ENCODE data around the gene CIPC.

CIPC gene

GRCh38 chr14:77102154-77102553, 4.1 kb downstream of the CIPC start:
- Histone ChIP-seq H3K27ac (ENCODE audit: low read length) (no peak overlapping the region), H3K27me3 (ENCODE audit: insufficient read depth, low read length, poor library complexity) (no peaks in the 10 kb centered on the region), H3K4me3 (ENCODE audit: low read depth in 1 of 2, low read length in 2 of 2) (no peak overlapping the region), H4K20me1 (ENCODE audit: insufficient read depth, low read length) (no peaks in the 10 kb centered on the region), H3K36me3 (ENCODE audit: insufficient read depth, low read length) (peaks cover 16% of the 10 kb centered on the region), H3K9ac (ENCODE audit: low read depth, low read length) (no peak overlapping the region), H3K4me2 (ENCODE audit: insufficient read depth, low read length) (no peak overlapping the region), H3K4me1 (ENCODE audit: insufficient read depth, low read length) (peaks cover 19% of the 10 kb centered on the region), H3K79me2 (ENCODE audit: insufficient read depth, low read length) (peaks cover 54% of the 10 kb centered on the region), H3K9me3 (ENCODE audit: insufficient read depth, low read length, severe bottlenecking) (no peaks in the 10 kb centered on the region), H2AFZ (ENCODE audit: low read depth, low read length) (no peak overlapping the region)
- no peak for DNase-seq
- TF ChIP-seq EZH2 (IDR thresholded peaks at IDR 0.05; ENCODE audit: borderline replicate concordance, low read depth, low read length, severe bottlenecking) (no peak), CTCF (IDR thresholded peaks at IDR 0.05; ENCODE audit: borderline replicate concordance, extremely low read depth, low read length, poor library complexity, severe bottlenecking) (no peak)
- ATAC-seq (ENCODE audit: insufficient read depth, low read depth), result no peak

GRCh38 chr14:77103475-77103874, 5.4 kb downstream of the CIPC start:
- H3K27me3 ChIP-seq (ENCODE audit: insufficient read depth, low read length, poor library complexity), result no peaks in the 10 kb centered on the region
- TF ChIP-seq CTCF (IDR thresholded peaks at IDR 0.05; ENCODE audit: borderline replicate concordance, extremely low read depth, low read length, poor library complexity, severe bottlenecking), result no peak
- TF ChIP-seq EZH2 (IDR thresholded peaks at IDR 0.05; ENCODE audit: borderline replicate concordance, low read depth, low read length, severe bottlenecking), result no peak
- H3K4me1 ChIP-seq (ENCODE audit: insufficient read depth, low read length), result peaks cover 18% of the 10 kb centered on the region
- ATAC-seq (ENCODE audit: insufficient read depth, low read depth) (no peak), DNase-seq (no peak)
- H3K36me3 ChIP-seq (ENCODE audit: insufficient read depth, low read length), result peaks cover 25% of the 10 kb centered on the region
- H3K9me3 ChIP-seq (ENCODE audit: insufficient read depth, low read length, severe bottlenecking), result no peaks in the 10 kb centered on the region
- H3K79me2 ChIP-seq (ENCODE audit: insufficient read depth, low read length), result peaks cover 47% of the 10 kb centered on the region
- H3K4me2 ChIP-seq (ENCODE audit: insufficient read depth, low read length), result no peak overlapping the region
- no peaks in the 10 kb centered on the region for H4K20me1 ChIP-seq (ENCODE audit: insufficient read depth, low read length)
- H3K27ac ChIP-seq (ENCODE audit: low read length), result no peak overlapping the region
- H3K4me3 ChIP-seq (ENCODE audit: low read depth in 1 of 2, low read length in 2 of 2), result no peak overlapping the region
- H3K9ac ChIP-seq (ENCODE audit: low read depth, low read length), result no peak overlapping the region
- no peak overlapping the region for H2AFZ ChIP-seq (ENCODE audit: low read depth, low read length)

GRCh38 chr14:77103951-77104350, 5.9 kb downstream of the CIPC start:
- H3K36me3 ChIP-seq (ENCODE audit: insufficient read depth, low read length), result peaks cover 29% of the 10 kb centered on the region
- ATAC-seq (ENCODE audit: insufficient read depth, low read depth), result no peak
- no peak overlapping the region for H3K4me3 ChIP-seq (ENCODE audit: low read depth in 1 of 2, low read length in 2 of 2)
- no peaks in the 10 kb centered on the region for H3K27me3 ChIP-seq (ENCODE audit: insufficient read depth, low read length, poor library complexity)
- H2AFZ ChIP-seq (ENCODE audit: low read depth, low read length), result no peak overlapping the region
- H3K27ac ChIP-seq (ENCODE audit: low read length), result no peak overlapping the region
- peaks cover 43% of the 10 kb centered on the region for H3K79me2 ChIP-seq (ENCODE audit: insufficient read depth, low read length)
- H3K4me2 ChIP-seq (ENCODE audit: insufficient read depth, low read length), result no peak overlapping the region
- H3K9me3 ChIP-seq (ENCODE audit: insufficient read depth, low read length, severe bottlenecking), result no peaks in the 10 kb centered on the region
- peaks cover 13% of the 10 kb centered on the region for H3K4me1 ChIP-seq (ENCODE audit: insufficient read depth, low read length)
- no peak for DNase-seq
- H3K9ac ChIP-seq (ENCODE audit: low read depth, low read length), result no peak overlapping the region
- TF ChIP-seq EZH2 (IDR thresholded peaks at IDR 0.05; ENCODE audit: borderline replicate concordance, low read depth, low read length, severe bottlenecking), result no peak
- TF ChIP-seq CTCF (IDR thresholded peaks at IDR 0.05; ENCODE audit: borderline replicate concordance, extremely low read depth, low read length, poor library complexity, severe bottlenecking), result no peak
- 0 out of 2 replicates have a peak, but pooled peaks cover 2% of the 10 kb centered on the region for H4K20me1 ChIP-seq (ENCODE audit: insufficient read depth, low read length)

GRCh38 chr14:77104393-77104792, 6.3 kb downstream of the CIPC start:
- no peak overlapping the region for H3K9ac ChIP-seq (ENCODE audit: low read depth, low read length)
- peaks cover 9% of the 10 kb centered on the region for H3K4me1 ChIP-seq (ENCODE audit: insufficient read depth, low read length)
- no peak overlapping the region for H3K4me3 ChIP-seq (ENCODE audit: low read depth in 1 of 2, low read length in 2 of 2)
- no peak for TF ChIP-seq EZH2 (IDR thresholded peaks at IDR 0.05; ENCODE audit: borderline replicate concordance, low read depth, low read length, severe bottlenecking)
- TF ChIP-seq CTCF (IDR thresholded peaks at IDR 0.05; ENCODE audit: borderline replicate concordance, extremely low read depth, low read length, poor library complexity, severe bottlenecking), result no peak
- H4K20me1 ChIP-seq (ENCODE audit: insufficient read depth, low read length), result 0 out of 2 replicates have a peak, but pooled peaks cover 2% of the 10 kb centered on the region
- H3K27me3 ChIP-seq (ENCODE audit: insufficient read depth, low read length, poor library complexity), result no peaks in the 10 kb centered on the region
- no peak overlapping the region for H3K4me2 ChIP-seq (ENCODE audit: insufficient read depth, low read length)
- no peak overlapping the region for H3K27ac ChIP-seq (ENCODE audit: low read length)
- H3K9me3 ChIP-seq (ENCODE audit: insufficient read depth, low read length, severe bottlenecking), result no peaks in the 10 kb centered on the region
- peaks cover 38% of the 10 kb centered on the region for H3K79me2 ChIP-seq (ENCODE audit: insufficient read depth, low read length)
- no peak for ATAC-seq (ENCODE audit: insufficient read depth, low read depth)
- peaks cover 33% of the 10 kb centered on the region for H3K36me3 ChIP-seq (ENCODE audit: insufficient read depth, low read length)
- H2AFZ ChIP-seq (ENCODE audit: low read depth, low read length), result no peak overlapping the region
- DNase-seq, result no peak
